ENCODE data around the gene LDHB.
"Not testable (repeated sequence)": the region's sequence is repeated elsewhere in the genome, so short reads cannot be mapped to it uniquely, and the experiment has no call there.

Gene LDHB

GRCh38 chr12:21661396-21662093, 3.9 kb upstream of the LDHB start:
- not testable (repeated sequence) for DNase-seq (ENCODE audit: low read depth)

- no peak for DNase-seq (ENCODE audit: low read depth)
Measured at GRCh38 chr12:21659383-21659782, 1.7 kb upstream of the LDHB start.

- DNase-seq (ENCODE audit: low read depth): peak; percentile 32
Measured at GRCh38 chr12:21656905-21657325, 727 bp downstream of the LDHB start.

GRCh38 chr12:21655591-21655990, 2.1 kb downstream of the LDHB start:
- DNase-seq (ENCODE audit: low read depth): no peak

GRCh38 chr12:21651821-21652220, 5.8 kb downstream of the LDHB start:
- no peak for DNase-seq (ENCODE audit: low read depth)

DNA sequence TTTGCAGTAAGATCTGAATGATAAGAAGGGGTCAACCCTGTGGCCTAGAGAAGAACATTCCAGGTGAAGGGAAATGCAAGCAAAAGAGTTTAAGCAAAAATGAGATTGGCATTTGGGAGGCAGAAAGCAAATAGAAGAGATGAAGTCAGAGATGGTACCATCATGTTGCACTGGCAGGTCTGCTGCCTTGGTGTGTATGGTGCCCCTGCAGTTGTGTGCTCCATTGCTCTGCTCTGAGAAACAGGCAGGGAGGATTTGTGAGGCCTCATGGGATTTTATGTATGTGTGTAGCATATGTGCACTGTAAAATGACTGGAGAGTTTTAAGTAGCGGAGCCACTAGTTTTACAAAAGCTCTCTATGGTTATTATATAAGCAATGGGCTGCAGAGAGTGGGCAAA, 6.6 kb downstream of the LDHB start:
- no peak for DNase-seq (ENCODE audit: low read depth)

DNA sequence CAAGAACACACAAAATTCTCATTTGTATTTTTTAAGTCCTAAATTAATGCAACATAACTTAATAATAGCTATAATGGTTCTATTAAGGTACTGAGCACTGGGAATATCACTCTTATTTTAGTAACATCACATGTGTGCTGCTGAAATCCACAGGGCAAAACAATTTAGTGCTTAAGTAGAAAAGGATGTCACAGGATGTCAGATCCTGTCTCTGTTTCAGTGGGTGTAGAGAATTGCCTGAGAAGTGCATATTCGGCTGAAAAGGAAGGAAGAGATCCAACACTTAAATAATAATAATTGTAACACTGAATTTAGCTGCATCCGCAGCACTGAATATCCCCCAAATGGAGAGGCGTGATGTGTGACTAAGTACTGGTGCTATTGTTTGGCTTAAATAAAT, 8.6 kb downstream of the LDHB start:
- DNase-seq (ENCODE audit: low read depth): no peak

GRCh38 chr12:21648378-21648777, 9.3 kb downstream of the LDHB start:
- no peak for DNase-seq (ENCODE audit: low read depth)

GRCh38 chr12:21647179-21647578, 10.5 kb downstream of the LDHB start:
- DNase-seq (ENCODE audit: low read depth): no peak

DNA sequence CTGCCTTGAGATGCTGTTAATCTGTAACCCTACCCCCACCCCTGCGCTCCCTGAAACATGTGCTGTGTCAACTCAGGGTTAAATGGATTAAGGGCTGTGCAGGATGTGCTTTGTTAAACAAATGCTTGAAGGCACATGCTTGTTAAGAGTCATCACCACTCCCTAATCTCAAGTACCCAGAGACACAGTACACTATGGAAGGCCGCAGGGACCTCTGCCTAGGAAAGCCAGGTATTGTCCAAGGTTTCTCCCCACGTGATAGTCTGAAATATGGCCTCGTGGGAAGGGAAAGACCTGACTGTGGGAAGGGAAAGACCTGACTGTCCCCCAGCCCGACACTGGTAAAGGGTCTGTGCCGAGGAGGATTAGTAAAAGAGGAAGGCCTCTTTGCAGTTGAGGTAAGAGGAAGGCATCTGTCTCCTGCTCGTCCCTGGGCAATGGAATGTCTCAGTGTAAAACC, 12.6 kb downstream of the LDHB start:
- not testable (repeated sequence) for DNase-seq (ENCODE audit: low read depth)

- peak; percentile 6 for DNase-seq (ENCODE audit: low read depth)
Measured at GRCh38 chr12:21644516-21644915, 13.1 kb downstream of the LDHB start.

- no peak for DNase-seq (ENCODE audit: low read depth)
Measured at GRCh38 chr12:21643758-21644157, 13.9 kb downstream of the LDHB start.

GRCh38 chr12:21642707-21643389, 14.8 kb downstream of the LDHB start:
- DNase-seq (ENCODE audit: low read depth): no peak

DNA sequence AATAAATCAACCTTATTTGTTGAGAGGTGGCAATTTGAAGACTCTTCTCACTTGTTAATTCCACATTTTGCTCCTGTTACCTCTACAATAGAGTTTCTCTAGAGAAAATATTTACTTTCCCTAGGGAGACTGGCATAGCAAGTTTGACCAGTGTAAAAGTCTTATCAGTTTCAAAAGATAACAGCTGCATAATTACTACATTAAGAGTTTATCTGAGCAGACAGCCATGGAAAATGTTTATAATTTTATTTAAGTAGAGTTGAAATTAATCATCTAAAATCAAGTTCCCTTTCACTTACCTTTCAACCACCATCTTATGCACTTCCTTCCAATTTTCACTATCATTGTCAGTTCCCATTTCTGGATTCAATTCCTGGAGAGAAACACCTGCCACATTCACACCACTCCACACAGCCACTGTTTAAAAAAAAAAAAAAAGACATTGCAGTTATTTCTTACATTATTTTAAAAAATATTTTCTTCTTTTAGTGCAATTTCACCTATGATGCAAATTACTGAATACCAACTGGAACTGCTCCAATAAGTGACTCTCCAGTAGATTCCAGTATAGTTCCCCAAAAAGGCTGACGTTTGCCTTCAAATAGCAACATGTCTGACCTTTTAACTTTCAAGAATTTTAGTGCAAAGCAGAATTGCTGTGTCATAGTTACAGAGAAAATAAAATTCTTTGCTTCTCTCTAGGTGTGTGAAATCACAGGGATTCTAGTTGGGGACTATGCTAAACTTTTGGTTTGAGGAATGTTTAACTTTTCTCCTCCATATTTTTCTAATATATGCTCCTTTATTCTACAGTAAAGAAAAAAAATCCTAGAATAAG, 19.4 kb downstream of the LDHB start:
- DNase-seq (ENCODE audit: low read depth): peak; percentile 19

GRCh38 chr12:21634245-21634644, 23.4 kb downstream of the LDHB start:
- no peak for DNase-seq (ENCODE audit: low read depth)

GRCh38 chr12:21631367-21631766, 26.3 kb downstream of the LDHB start:
- no peak for DNase-seq (ENCODE audit: low read depth)

- DNase-seq (ENCODE audit: low read depth): no peak
Measured at GRCh38 chr12:21627924-21628323, 29.7 kb downstream of the LDHB start.

DNA sequence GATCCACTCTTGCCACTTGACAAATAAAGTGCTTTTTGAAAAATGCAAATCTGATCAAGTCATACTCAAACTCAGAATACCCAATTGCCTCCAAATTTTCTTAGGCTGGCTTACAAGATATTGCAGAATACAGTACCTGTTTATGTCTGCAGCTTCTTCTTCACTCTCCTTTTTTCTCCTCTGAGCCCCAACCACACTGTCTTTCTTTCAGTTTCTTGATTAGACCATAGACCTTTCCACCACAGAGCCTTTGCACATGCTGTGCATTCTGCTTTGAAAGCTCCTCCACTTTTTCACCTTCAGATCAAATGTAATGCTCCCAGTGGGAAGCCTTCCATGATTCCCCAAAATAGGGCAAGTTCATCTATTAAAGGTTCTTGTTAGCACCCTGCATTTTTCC, 39.1 kb downstream of the LDHB start:
- DNase-seq (ENCODE audit: low read depth): no peak

- DNase-seq (ENCODE audit: low read depth): no peak
Measured at GRCh38 chr12:21617030-21617429, 40.6 kb downstream of the LDHB start.

GRCh38 chr12:21615431-21615830, 42.2 kb downstream of the LDHB start:
- no peak for DNase-seq (ENCODE audit: low read depth)

- DNase-seq (ENCODE audit: low read depth): no peak
Measured at GRCh38 chr12:21614506-21614905, 43.1 kb downstream of the LDHB start.

- DNase-seq (ENCODE audit: low read depth): peak; percentile 43
Measured at GRCh38 chr12:21613931-21614330, 43.7 kb downstream of the LDHB start.

GRCh38 chr12:21608196-21608595, 49.4 kb downstream of the LDHB start:
- DNase-seq (ENCODE audit: low read depth): no peak

All from fibroblast of gingiva (primary cell).